ENCODE measurements around the gene NOL4L.

NOL4L gene

DNA sequence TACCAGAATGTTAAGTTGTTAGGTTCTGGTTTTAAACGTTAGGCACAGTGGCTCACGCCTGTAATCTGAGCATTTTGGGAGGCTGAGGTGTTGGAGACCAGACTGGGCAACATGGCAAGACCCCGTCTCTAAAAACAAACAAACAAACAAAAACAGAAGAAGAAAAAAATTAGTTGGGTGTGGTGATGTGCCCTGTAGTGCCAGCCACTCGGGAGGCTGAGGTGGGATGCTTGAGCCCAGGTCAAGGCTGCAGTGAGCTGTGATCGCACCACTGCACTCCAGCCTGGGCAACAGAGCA, 19.4 kb downstream of the NOL4L start:
- H3K23ac ChIP-seq (ENCODE audit: low read length): no peak overlapping the region
- H4K8ac ChIP-seq (ENCODE audit: low read depth, low read length): no peak overlapping the region
- H3K79me1 ChIP-seq (ENCODE audit: low read length): no peaks in the 10 kb centered on the region
- no peak overlapping the region for H2BK15ac ChIP-seq (replicated peaks; ENCODE audit: low read depth)
- no peak overlapping the region for H2AK5ac ChIP-seq (ENCODE audit: low read length)
- peaks cover 3% of the 10 kb centered on the region for H3K4me1 ChIP-seq (ENCODE audit: control insufficient read depth, low read depth, low read length)
- no peak overlapping the region for H3K18ac ChIP-seq (ENCODE audit: low read length)
- H3K79me2 ChIP-seq (ENCODE audit: control insufficient read depth, insufficient read depth, low read length): no peaks in the 10 kb centered on the region
- WGBS (ENCODE audit: extremely low coverage, insufficient coverage, low lambda C conversion rate): no CpG with 5 or more reads among the region's 5 CpGs
- no peak overlapping the region for H3K56ac ChIP-seq (ENCODE audit: low read length)
- no peak overlapping the region for H2BK120ac ChIP-seq (ENCODE audit: low read depth, low read length)
- no peak overlapping the region for H3K4ac ChIP-seq (ENCODE audit: low read depth, low read length)
- DNase-seq: no peak
- H2BK5ac ChIP-seq (ENCODE audit: low read length): no peak overlapping the region
- no peak overlapping the region for H3K27ac ChIP-seq (ENCODE audit: low read depth, low read length)
- no peaks in the 10 kb centered on the region for H3K27me3 ChIP-seq (ENCODE audit: insufficient read depth, low read length, poor library complexity)
- H3K4me3 ChIP-seq (ENCODE audit: low read length): no peak overlapping the region
- H3K4me2 ChIP-seq (ENCODE audit: low read length): no peak overlapping the region
- no peak overlapping the region for H4K5ac ChIP-seq (ENCODE audit: low read length)
- no peaks in the 10 kb centered on the region for H3K36me3 ChIP-seq (ENCODE audit: control insufficient read depth, insufficient read depth, low read length)
- H3K9ac ChIP-seq (ENCODE audit: low read length): no peak overlapping the region

DNA sequence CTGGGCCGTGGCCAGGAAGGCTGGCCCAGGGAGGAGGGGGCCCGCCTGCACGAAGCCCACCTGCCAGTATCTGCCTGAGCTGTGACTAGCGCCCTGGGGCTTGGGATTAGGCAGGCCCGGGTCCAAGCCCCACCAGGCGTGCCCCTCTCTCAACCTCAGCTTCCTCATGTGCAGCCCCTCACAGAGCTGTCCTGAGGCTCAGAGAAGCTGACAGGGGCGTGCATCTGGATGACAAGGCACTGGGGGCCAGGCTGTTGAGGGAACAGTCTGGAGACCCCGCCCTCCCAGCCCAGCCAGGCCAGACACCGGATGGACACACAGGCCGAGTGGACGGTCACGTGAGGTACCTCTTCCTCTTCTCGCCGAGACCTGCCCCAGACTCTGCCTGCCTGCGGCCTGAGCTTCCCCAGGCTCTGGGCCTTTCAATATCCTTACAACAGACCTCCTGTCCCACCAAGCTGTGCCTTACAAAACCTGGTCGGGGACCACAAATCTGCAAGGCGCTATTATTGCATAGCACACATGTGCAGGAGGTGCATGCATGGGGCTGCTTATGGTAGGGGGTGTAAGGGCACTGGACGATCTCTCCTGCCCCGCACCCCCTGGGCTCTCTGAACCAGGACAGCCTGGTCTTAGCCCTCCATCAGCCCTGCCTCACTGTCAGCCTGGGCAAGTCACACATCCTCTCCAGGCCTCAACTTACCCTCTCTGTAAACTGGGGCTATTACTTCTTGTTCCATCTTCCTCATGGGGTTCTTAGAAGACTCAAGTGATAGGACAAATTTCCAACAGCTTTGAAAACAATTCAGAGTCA, 20.0 kb downstream of the NOL4L start:
- H2BK5ac ChIP-seq (ENCODE audit: low read length): no peak overlapping the region
- no peak overlapping the region for H3K4ac ChIP-seq (ENCODE audit: low read depth, low read length)
- H4K5ac ChIP-seq (ENCODE audit: low read length): no peak overlapping the region
- no peak overlapping the region for H2BK120ac ChIP-seq (ENCODE audit: low read depth, low read length)
- H3K9ac ChIP-seq (ENCODE audit: low read length): no peak overlapping the region
- H3K23ac ChIP-seq (ENCODE audit: low read length): no peak overlapping the region
- no peak overlapping the region for H2BK15ac ChIP-seq (replicated peaks; ENCODE audit: low read depth)
- no peaks in the 10 kb centered on the region for H3K27me3 ChIP-seq (ENCODE audit: insufficient read depth, low read length, poor library complexity)
- no peak overlapping the region for H3K4me3 ChIP-seq (ENCODE audit: low read length)
- H2AK5ac ChIP-seq (ENCODE audit: low read length): no peak overlapping the region
- H3K4me2 ChIP-seq (ENCODE audit: low read length): no peak overlapping the region
- no peaks in the 10 kb centered on the region for H3K36me3 ChIP-seq (ENCODE audit: control insufficient read depth, insufficient read depth, low read length)
- no peak overlapping the region for H3K56ac ChIP-seq (ENCODE audit: low read length)
- peaks cover 1% of the 10 kb centered on the region for H3K4me1 ChIP-seq (ENCODE audit: control insufficient read depth, low read depth, low read length)
- H3K27ac ChIP-seq (ENCODE audit: low read depth, low read length): no peak overlapping the region
- no peak for DNase-seq
- no peaks in the 10 kb centered on the region for H3K79me2 ChIP-seq (ENCODE audit: control insufficient read depth, insufficient read depth, low read length)
- no peak overlapping the region for H3K18ac ChIP-seq (ENCODE audit: low read length)
- no CpG with 5 or more reads among the region's 19 CpGs for WGBS (ENCODE audit: extremely low coverage, insufficient coverage, low lambda C conversion rate)
- no peaks in the 10 kb centered on the region for H3K79me1 ChIP-seq (ENCODE audit: low read length)
- H4K8ac ChIP-seq (ENCODE audit: low read depth, low read length): no peak overlapping the region

DNA sequence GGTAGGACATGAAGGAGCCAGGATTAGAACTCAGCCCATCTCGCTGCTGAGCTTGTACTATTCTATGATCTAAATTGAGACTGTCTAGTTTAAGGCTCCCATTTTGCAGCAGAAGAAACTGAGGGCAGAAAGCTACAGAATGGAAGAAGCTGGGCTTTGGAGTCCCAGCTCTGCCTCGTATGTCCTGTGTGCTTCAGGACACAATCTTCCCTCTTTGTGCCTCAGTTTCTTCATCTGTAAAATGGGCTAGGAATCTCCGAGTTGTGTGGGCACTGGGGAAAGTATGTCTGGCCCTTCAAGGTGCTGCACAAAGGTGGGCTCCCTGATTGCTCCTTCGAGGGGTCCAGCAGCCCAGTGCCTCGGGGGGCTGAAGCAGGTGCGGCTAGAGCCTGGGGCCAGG, 20.7 kb downstream of the NOL4L start:
- Histone ChIP-seq H3K4me2 (ENCODE audit: low read length) (no peak overlapping the region), H3K79me2 (ENCODE audit: control insufficient read depth, insufficient read depth, low read length) (no peaks in the 10 kb centered on the region)

DNA sequence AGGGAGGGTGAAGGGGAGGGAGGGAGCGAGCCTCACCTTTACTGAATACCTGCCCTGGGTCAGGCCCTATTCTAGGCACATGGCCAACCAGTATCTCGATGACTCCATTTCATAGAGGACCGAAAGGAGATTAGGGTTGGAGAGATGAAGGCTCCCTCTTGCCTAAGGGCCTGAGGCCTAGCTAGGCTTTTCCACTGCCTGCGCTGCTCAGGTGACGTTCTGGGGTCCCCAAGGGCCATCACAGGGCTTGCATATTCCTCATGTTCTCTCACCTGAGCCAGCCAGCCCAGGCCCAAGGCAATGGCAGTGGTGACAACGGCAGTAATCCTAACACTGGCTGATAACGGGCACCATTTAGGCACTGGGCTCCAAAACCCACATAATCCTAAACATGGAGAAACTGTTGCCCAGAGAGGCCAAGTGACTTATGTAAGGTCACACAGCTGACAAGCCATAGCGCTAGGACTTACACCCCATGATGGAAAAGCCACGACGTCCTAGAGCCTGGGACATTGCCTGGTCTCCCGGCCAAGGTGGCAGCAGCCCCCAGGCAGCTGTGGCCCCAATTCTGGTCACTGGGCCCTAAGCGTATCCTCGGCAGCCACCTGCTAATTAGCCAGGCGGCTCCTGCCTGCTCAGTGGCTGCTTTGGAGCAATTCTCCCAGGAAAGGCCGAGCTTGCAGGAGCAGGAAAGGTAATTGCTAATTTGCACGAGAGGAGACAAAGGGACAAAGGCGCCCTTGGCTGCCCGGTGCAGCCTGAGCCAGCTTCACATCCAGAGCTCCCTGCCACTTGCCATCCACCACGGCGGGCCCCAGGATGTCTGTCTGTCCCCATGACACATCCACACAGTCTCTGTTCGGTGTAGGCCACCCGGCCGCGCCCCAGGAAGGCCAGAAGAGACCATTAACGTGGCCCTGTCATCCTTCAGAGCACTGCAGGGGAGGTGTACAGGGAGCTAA, 21.5 kb downstream of the NOL4L start:
- H3K23ac ChIP-seq (ENCODE audit: low read length): no peak overlapping the region
- no peak for DNase-seq
- H4K5ac ChIP-seq (ENCODE audit: low read length): no peak overlapping the region
- H2BK120ac ChIP-seq (ENCODE audit: low read depth, low read length): no peak overlapping the region
- H3K27ac ChIP-seq (ENCODE audit: low read depth, low read length): no peak overlapping the region
- no peak overlapping the region for H4K8ac ChIP-seq (ENCODE audit: low read depth, low read length)
- WGBS (ENCODE audit: extremely low coverage, insufficient coverage, low lambda C conversion rate): no CpG with 5 or more reads among the region's 25 CpGs
- H3K79me1 ChIP-seq (ENCODE audit: low read length): no peaks in the 10 kb centered on the region
- no peaks in the 10 kb centered on the region for H3K79me2 ChIP-seq (ENCODE audit: control insufficient read depth, insufficient read depth, low read length)
- H3K4ac ChIP-seq (ENCODE audit: low read depth, low read length): no peak overlapping the region
- H3K18ac ChIP-seq (ENCODE audit: low read length): no peak overlapping the region
- no peaks in the 10 kb centered on the region for H3K27me3 ChIP-seq (ENCODE audit: insufficient read depth, low read length, poor library complexity)
- no peaks in the 10 kb centered on the region for H3K36me3 ChIP-seq (ENCODE audit: control insufficient read depth, insufficient read depth, low read length)
- H2BK15ac ChIP-seq (replicated peaks; ENCODE audit: low read depth): no peak overlapping the region
- H3K9ac ChIP-seq (ENCODE audit: low read length): no peak overlapping the region
- no peaks in the 10 kb centered on the region for H3K4me1 ChIP-seq (ENCODE audit: control insufficient read depth, low read depth, low read length)
- H2AK5ac ChIP-seq (ENCODE audit: low read length): peak overlapping the region; percentile 27
- no peak overlapping the region for H3K56ac ChIP-seq (ENCODE audit: low read length)
- no peak overlapping the region for H3K4me2 ChIP-seq (ENCODE audit: low read length)
- no peak overlapping the region for H2BK5ac ChIP-seq (ENCODE audit: low read length)
- no peak overlapping the region for H3K4me3 ChIP-seq (ENCODE audit: low read length)

More for the DNA sequence above, 20.7 kb downstream of the NOL4L start:
- no peak overlapping the region for H3K56ac ChIP-seq (ENCODE audit: low read length)
- H3K36me3 ChIP-seq (ENCODE audit: control insufficient read depth, insufficient read depth, low read length): no peaks in the 10 kb centered on the region
- no peak overlapping the region for H4K5ac ChIP-seq (ENCODE audit: low read length)
- no peak overlapping the region for H3K27ac ChIP-seq (ENCODE audit: low read depth, low read length)
- no peaks in the 10 kb centered on the region for H3K27me3 ChIP-seq (ENCODE audit: insufficient read depth, low read length, poor library complexity)
- H2AK5ac ChIP-seq (ENCODE audit: low read length): no peak overlapping the region
- H3K23ac ChIP-seq (ENCODE audit: low read length): no peak overlapping the region
- WGBS (ENCODE audit: extremely low coverage, insufficient coverage, low lambda C conversion rate): no CpG with 5 or more reads among the region's 6 CpGs
- no peak overlapping the region for H2BK5ac ChIP-seq (ENCODE audit: low read length)
- no peak overlapping the region for H3K4ac ChIP-seq (ENCODE audit: low read depth, low read length)
- no peak overlapping the region for H3K4me3 ChIP-seq (ENCODE audit: low read length)
- no peak overlapping the region for H2BK15ac ChIP-seq (replicated peaks; ENCODE audit: low read depth)
- H3K18ac ChIP-seq (ENCODE audit: low read length): no peak overlapping the region
- no peak overlapping the region for H4K8ac ChIP-seq (ENCODE audit: low read depth, low read length)
- DNase-seq: no peak
- H3K79me1 ChIP-seq (ENCODE audit: low read length): no peaks in the 10 kb centered on the region
- H3K4me1 ChIP-seq (ENCODE audit: control insufficient read depth, low read depth, low read length): no peaks in the 10 kb centered on the region
- no peak overlapping the region for H2BK120ac ChIP-seq (ENCODE audit: low read depth, low read length)
- H3K9ac ChIP-seq (ENCODE audit: low read length): no peak overlapping the region

DNA sequence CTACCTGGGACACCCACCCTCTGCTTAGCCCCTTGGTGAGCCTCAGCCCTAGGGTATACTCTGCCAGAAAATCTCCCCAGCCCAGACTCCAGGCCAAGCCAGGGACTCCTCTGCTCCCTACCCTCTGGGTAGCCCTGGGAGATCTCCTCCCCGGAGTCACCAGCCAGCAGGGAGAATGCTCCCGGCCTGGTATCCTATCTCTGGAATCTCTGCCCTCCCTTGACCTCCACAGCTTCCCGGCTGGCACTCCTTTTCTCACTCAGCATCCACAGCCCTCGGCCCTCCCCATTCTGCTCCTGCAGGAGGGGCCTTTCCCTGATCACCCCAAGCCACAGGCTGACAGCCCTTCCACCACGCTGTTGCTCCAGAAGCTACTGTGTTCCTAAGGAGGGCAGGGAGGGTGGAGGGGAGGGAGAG, 22.6 kb downstream of the NOL4L start:
- no peak overlapping the region for H2BK5ac ChIP-seq (ENCODE audit: low read length)
- no peaks in the 10 kb centered on the region for H3K79me1 ChIP-seq (ENCODE audit: low read length)
- H2BK15ac ChIP-seq (replicated peaks; ENCODE audit: low read depth): no peak overlapping the region
- DNase-seq: peak; percentile 88
- no peak overlapping the region for H4K8ac ChIP-seq (ENCODE audit: low read depth, low read length)
- H3K4me3 ChIP-seq (ENCODE audit: low read length): no peak overlapping the region
- H3K4ac ChIP-seq (ENCODE audit: low read depth, low read length): no peak overlapping the region
- H4K5ac ChIP-seq (ENCODE audit: low read length): no peak overlapping the region
- no peaks in the 10 kb centered on the region for H3K36me3 ChIP-seq (ENCODE audit: control insufficient read depth, insufficient read depth, low read length)
- H3K18ac ChIP-seq (ENCODE audit: low read length): no peak overlapping the region
- no peak overlapping the region for H3K56ac ChIP-seq (ENCODE audit: low read length)
- no peak overlapping the region for H2BK120ac ChIP-seq (ENCODE audit: low read depth, low read length)
- H2AK5ac ChIP-seq (ENCODE audit: low read length): no peak overlapping the region
- H3K27me3 ChIP-seq (ENCODE audit: insufficient read depth, low read length, poor library complexity): no peaks in the 10 kb centered on the region
- H3K27ac ChIP-seq (ENCODE audit: low read depth, low read length): no peak overlapping the region
- H3K4me2 ChIP-seq (ENCODE audit: low read length): no peak overlapping the region
- no peak overlapping the region for H3K23ac ChIP-seq (ENCODE audit: low read length)
- no peaks in the 10 kb centered on the region for H3K4me1 ChIP-seq (ENCODE audit: control insufficient read depth, low read depth, low read length)
- no peaks in the 10 kb centered on the region for H3K79me2 ChIP-seq (ENCODE audit: control insufficient read depth, insufficient read depth, low read length)
- no CpG with 5 or more reads among the region's 5 CpGs for WGBS (ENCODE audit: extremely low coverage, insufficient coverage, low lambda C conversion rate)
- no peak overlapping the region for H3K9ac ChIP-seq (ENCODE audit: low read length)

All from mesendoderm (in vitro differentiated cells).